Measurements from ENCODE around the gene HCN3.
A peak's percentile ranks its signal among the peaks of the same experiment; 100 is the strongest.

The HCN3 gene

GRCh38 chr1:155247667-155248553 lies 29.4 kb upstream of the HCN3 start:
- H3K27me3 Mint-ChIP-seq, result no peaks in the 10 kb centered on the region
- H3K36me3 Mint-ChIP-seq, result no peaks in the 10 kb centered on the region
- no peaks in the 10 kb centered on the region for H3K9me3 Mint-ChIP-seq (ENCODE audit: low read depth)
- H3K4me1 Mint-ChIP-seq (ENCODE audit: low read depth), result peaks cover 27% of the 10 kb centered on the region
- peak overlapping the region; percentile 34 for H3K27ac Mint-ChIP-seq
- H3K4me3 Mint-ChIP-seq, result no peak overlapping the region

- Mint-ChIP-seq H3K27me3 (no peaks in the 10 kb centered on the region), H3K36me3 (no peaks in the 10 kb centered on the region), H3K27ac (no peak overlapping the region), H3K4me1 (ENCODE audit: low read depth) (peaks cover 24% of the 10 kb centered on the region), H3K4me3 (peak overlapping the region; percentile 74), H3K9me3 (ENCODE audit: low read depth) (no peaks in the 10 kb centered on the region)
Measured at GRCh38 chr1:155250246-155250632, 27.0 kb upstream of the HCN3 start.

DNA sequence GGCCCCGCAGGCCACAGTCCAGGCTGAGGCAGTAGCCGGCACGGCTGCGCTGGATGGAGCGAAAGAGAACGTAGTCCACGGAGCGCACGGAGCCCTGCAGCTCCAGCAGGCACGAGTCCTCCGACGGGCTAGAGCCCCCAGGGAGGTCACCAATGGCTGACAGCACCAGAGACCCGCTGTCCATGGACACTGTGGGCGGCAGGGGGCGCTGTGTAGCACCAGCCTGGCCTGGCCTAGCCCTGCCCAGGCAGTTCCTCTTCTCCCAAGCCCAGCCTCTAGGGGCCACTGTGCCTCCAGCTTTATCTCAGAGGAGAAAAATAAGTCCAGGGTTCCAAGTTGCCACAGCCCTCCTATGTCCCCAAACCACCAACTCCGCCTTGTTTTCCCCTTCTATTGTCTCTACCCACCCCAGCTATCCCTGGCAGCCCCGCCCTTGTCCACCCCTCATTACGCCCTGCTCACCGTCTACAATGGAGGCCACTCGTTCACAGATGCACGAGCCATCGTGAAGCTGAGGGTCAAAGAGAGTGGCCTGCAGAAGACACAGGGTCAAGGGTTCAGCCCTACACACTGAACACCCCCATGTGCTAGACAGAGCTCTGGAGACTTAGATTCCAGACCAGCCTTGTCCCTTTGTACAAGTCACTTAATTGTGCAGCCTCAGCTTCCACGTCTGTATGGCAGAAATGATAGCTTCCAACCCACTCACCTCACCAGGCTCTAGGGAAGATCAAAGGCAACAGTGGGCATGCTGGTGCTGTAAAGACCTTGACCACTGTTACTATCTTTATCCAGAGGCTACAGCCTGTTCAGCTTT lies 26.4 kb upstream of the HCN3 start:
- peaks cover 30% of the 10 kb centered on the region for H3K4me1 Mint-ChIP-seq (ENCODE audit: low read depth)
- H3K4me3 Mint-ChIP-seq, result peak overlapping the region; percentile 67
- no peaks in the 10 kb centered on the region for H3K9me3 Mint-ChIP-seq (ENCODE audit: low read depth)
- peak overlapping the region; percentile 34 for H3K27ac Mint-ChIP-seq
- no peaks in the 10 kb centered on the region for H3K36me3 Mint-ChIP-seq
- H3K27me3 Mint-ChIP-seq, result no peaks in the 10 kb centered on the region

DNA sequence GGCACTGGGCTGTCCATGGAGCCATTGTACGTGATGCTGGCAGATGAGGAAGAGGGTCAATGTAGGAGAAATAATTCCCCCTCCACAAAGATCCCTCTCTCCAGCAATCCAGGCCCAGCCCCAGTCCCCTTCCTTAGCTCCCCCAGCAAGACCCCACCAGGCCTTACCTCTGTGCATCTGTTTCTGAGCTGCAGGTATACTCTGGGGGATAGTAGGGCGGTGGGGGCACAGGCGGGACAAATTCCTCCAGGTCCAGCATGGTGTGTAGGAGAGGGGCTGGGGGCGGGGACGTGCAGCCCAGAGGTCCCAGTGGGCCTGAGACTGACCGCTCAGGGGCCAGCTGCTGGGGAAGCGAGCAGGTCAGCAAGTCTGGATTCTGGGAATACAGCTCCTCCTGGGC lies 25.7 kb upstream of the HCN3 start:
- Mint-ChIP-seq H3K4me1 (ENCODE audit: low read depth) (peaks cover 29% of the 10 kb centered on the region), H3K4me3 (no peak overlapping the region), H3K27ac (no peak overlapping the region), H3K9me3 (ENCODE audit: low read depth) (no peaks in the 10 kb centered on the region), H3K27me3 (no peaks in the 10 kb centered on the region), H3K36me3 (no peaks in the 10 kb centered on the region)

DNA sequence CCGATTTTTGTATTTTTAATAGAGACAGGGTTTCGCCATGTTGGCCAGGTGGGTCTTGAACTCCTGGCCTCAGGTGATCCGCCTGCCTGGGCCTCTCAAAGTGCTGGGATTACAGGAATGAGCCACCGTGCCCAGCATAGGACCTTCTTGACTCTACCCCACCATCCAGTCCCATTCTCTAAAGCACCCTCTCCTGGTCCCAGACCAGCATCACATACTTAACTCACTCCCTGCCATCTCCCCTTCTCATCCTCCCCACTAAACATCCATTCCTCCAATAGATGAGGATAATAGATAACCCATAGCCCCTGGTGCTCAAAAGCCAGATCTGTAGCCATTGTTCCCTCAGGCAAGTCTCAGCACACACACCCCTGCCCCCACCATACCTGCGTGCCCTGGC lies 24.1 kb upstream of the HCN3 start:
- Mint-ChIP-seq H3K36me3 (peaks cover 8% of the 10 kb centered on the region), H3K4me1 (ENCODE audit: low read depth) (peaks cover 31% of the 10 kb centered on the region), H3K4me3 (peak overlapping the region; percentile 87), H3K27ac (no peak overlapping the region), H3K27me3 (no peaks in the 10 kb centered on the region), H3K9me3 (ENCODE audit: low read depth) (no peaks in the 10 kb centered on the region)

DNA sequence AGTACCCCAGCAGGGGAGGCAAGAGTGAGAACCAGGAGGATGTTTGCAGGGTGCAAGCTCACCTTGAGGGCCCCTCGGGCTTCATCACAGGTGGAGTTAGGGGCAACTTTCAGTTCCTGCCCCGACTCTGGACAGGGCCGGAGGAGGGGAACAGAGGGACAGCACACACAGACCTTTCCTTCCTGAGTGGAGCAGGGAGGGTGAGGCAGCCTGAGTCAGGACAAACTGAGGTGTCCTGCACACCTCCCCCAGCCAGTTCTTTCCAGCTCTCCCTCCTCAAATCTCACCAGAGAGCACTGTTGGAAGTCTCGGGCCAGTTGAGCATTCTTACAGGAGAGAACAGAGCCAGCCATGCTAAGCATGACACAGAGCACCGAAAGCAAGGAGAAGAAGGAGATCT lies 23.5 kb upstream of the HCN3 start:
- H3K9me3 Mint-ChIP-seq (ENCODE audit: low read depth), result no peaks in the 10 kb centered on the region
- H3K27me3 Mint-ChIP-seq, result no peaks in the 10 kb centered on the region
- peaks cover 8% of the 10 kb centered on the region for H3K36me3 Mint-ChIP-seq
- peak overlapping the region; percentile 75 for H3K27ac Mint-ChIP-seq
- H3K4me1 Mint-ChIP-seq (ENCODE audit: low read depth), result peaks cover 32% of the 10 kb centered on the region
- H3K4me3 Mint-ChIP-seq, result peak overlapping the region; percentile 87

- H3K4me1 Mint-ChIP-seq (ENCODE audit: low read depth), result peaks cover 32% of the 10 kb centered on the region
- H3K27me3 Mint-ChIP-seq, result no peaks in the 10 kb centered on the region
- peak overlapping the region; percentile 87 for H3K4me3 Mint-ChIP-seq
Measured at GRCh38 chr1:155254228-155254713, 23.0 kb upstream of the HCN3 start.

GRCh38 chr1:155254714-155255242 lies 22.5 kb upstream of the HCN3 start:
- Mint-ChIP-seq H3K36me3 (peaks cover 8% of the 10 kb centered on the region), H3K9me3 (ENCODE audit: low read depth) (no peaks in the 10 kb centered on the region), H3K27me3 (no peaks in the 10 kb centered on the region), H3K27ac (peak overlapping the region; percentile 73), H3K4me3 (peak overlapping the region; percentile 87), H3K4me1 (ENCODE audit: low read depth) (peaks cover 32% of the 10 kb centered on the region)

More at GRCh38 chr1:155254228-155254713, 23.0 kb upstream of the HCN3 start:
- no peaks in the 10 kb centered on the region for H3K9me3 Mint-ChIP-seq (ENCODE audit: low read depth)
- H3K36me3 Mint-ChIP-seq, result peaks cover 8% of the 10 kb centered on the region
- peak overlapping the region; percentile 73 for H3K27ac Mint-ChIP-seq

DNA sequence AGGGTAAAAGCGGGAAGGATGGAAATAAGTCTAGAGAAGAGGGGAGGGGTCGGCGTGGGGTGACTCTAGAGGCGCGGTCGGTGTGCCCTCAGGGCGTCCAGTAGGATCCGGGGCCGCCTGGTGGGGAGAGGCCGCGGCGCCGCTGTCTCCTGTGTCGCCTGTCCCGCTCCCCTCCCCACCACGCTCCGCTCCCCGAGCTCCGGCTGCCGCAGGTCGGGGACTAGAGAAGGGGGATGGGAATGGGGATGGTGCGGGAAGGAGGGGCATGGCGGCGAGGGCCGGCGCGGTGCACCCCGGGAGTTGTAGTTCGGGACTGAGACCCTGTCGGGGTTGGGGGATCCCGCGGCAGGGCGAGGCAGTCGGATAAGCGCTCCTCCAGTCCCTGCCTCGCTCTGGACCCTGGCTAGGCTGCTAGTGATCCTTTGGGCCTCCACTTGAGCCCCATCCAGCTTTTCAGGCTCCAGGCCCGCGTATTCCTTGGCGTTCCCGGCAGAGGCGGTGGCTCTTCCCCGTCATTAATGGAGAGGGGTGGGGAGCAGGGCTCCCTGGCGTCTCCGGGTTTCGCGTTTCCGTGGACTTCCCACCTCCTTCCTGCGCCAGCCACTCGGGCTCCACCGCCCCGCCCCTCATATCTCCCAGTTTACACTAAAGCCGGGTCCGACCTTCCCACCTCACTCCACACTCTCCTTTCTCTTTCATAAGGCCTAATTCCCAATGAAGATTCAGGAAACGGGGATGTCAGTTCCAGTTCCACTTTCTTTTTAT lies 21.8 kb upstream of the HCN3 start, which contains the start of gene ENTREP3:
ENTREP3 (minus strand) TSS at position 241 of the 765 bp plus-strand sequence. CDS start 606 bp downstream, outside the sequence.
- peaks cover 8% of the 10 kb centered on the region for H3K36me3 Mint-ChIP-seq
- H3K4me1 Mint-ChIP-seq (ENCODE audit: low read depth), result peaks cover 33% of the 10 kb centered on the region
- peak within 1 kb of the TSS; percentile 87 for H3K4me3 Mint-ChIP-seq

DNA sequence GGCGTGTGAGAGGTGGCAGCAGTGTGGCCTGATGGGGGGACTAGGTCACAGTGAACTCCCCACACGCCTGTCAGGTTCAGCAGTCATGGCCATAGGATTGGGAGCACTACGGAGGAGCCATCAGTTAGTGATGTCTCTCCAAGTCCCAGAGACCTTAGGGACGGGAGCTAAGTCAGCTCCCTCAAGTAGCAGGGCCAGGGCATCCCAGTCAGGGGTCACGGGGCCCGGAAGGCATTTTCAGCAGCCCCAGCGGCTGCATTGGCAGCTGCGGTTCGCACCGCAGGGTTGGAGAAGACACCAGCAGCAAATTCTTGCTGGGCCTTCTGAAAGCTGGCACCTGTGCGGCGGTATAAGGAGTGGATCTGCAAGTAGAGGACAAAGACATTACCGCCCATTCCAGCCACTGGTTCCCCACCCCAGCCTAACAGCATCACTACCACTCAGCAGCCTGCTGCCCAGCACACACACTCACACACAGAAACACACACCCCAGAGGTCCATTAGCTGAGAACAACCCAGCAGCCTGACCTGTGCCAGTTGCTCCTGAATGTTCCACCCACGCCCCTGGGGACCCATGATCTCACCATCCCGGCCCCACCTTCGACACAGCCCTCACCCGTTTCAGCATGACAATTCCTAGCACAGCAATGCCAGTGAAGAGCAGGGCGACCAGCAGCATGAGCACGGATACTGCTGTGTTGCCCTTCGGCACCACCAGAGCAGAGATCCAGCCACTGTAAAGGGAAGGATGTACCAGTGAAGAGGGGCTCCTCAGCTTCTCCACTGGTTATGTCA lies 21.0 kb upstream of the HCN3 start:
- Mint-ChIP-seq H3K4me1 (ENCODE audit: low read depth) (peaks cover 35% of the 10 kb centered on the region), H3K27ac (peak overlapping the region; percentile 28), H3K36me3 (peaks cover 10% of the 10 kb centered on the region), H3K27me3 (no peaks in the 10 kb centered on the region), H3K9me3 (ENCODE audit: low read depth) (no peaks in the 10 kb centered on the region), H3K4me3 (peak overlapping the region; percentile 78)

More for the DNA sequence above, 21.8 kb upstream of the HCN3 start, which contains the start of gene ENTREP3:
- no peaks in the 10 kb centered on the region for H3K27me3 Mint-ChIP-seq
- H3K27ac Mint-ChIP-seq, result peak within 1 kb of the TSS; percentile 73
- no peaks in the 10 kb centered on the region for H3K9me3 Mint-ChIP-seq (ENCODE audit: low read depth)

DNA sequence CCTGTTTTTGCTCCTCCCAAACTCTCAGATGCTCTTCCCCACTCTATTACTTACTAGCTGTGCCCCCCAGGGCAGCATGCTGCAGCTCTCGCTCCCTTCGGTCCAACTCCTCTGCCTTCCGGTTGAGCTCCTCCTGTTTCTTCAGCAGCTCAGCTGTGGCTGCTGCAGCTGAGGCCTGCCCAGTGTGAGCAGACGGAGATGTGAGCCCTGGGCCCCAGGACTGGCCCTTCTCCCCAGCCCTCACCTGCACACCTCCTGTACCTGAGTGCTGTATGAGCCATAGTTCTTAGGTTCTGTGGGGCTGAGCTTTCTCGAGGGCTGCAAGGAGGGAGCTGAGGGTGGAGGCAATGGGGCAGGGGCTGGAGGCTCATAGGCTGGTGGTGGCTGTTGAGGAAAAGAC lies 17.0 kb upstream of the HCN3 start:
- no peaks in the 10 kb centered on the region for H3K27me3 Mint-ChIP-seq
- peaks cover 16% of the 10 kb centered on the region for H3K36me3 Mint-ChIP-seq
- H3K9me3 Mint-ChIP-seq (ENCODE audit: low read depth), result no peaks in the 10 kb centered on the region
- H3K4me3 Mint-ChIP-seq, result peak overlapping the region; percentile 97
- peak overlapping the region; percentile 64 for H3K27ac Mint-ChIP-seq
- peaks cover 37% of the 10 kb centered on the region for H3K4me1 Mint-ChIP-seq (ENCODE audit: low read depth)

- Mint-ChIP-seq H3K4me1 (ENCODE audit: low read depth) (peaks cover 30% of the 10 kb centered on the region), H3K4me3 (peak overlapping the region; percentile 97), H3K27ac (peak overlapping the region; percentile 95), H3K27me3 (no peaks in the 10 kb centered on the region), H3K36me3 (peaks cover 16% of the 10 kb centered on the region), H3K9me3 (ENCODE audit: low read depth) (no peaks in the 10 kb centered on the region)
Measured at GRCh38 chr1:155261493-155261851, 15.8 kb upstream of the HCN3 start.

GRCh38 chr1:155261852-155262673 lies 15.2 kb upstream of the HCN3 start, which contains the start of gene SCAMP3:
Gene SCAMP3, minus strand, starts transcription at chr1:155262360. Its CDS starts 209 bp downstream, at chr1:155262151.
- Mint-ChIP-seq H3K27me3 (no peaks in the 10 kb centered on the region), H3K9me3 (ENCODE audit: low read depth) (no peaks in the 10 kb centered on the region), H3K4me1 (ENCODE audit: low read depth) (peaks cover 28% of the 10 kb centered on the region), H3K27ac (peak within 1 kb of the TSS; percentile 95), H3K36me3 (peaks cover 13% of the 10 kb centered on the region), H3K4me3 (peak within 1 kb of the TSS; percentile 97)
